Suprapubic skin (tissue), 4 donors: ENCODE measurements around the gene ZCWPW2.

Experiments used
- CTCF ChIP-seq, 2 donors: fragments of 200-600 bp in 1 of 2; fragments of 450-650 bp in 1 of 2; sonication (generic) in 1 of 2; IDR thresholded peaks; one replicate each; pipeline ENCODE4 v1.5.1; 2016 to 2019; ENCODE audit warnings: antibody characterized with exemption in 2 of 2, mild to moderate bottlenecking in 1 of 2, moderate library complexity in 1 of 2
- EP300 ChIP-seq: sonication (generic); formaldehyde crosslinking; IDR thresholded peaks from one replicate; pipeline ENCODE4 v1.6.1; 2017; ENCODE audit warnings: antibody characterized with exemption
- POLR2A ChIP-seq, 2 donors: fragments of 450-650 bp; IDR thresholded peaks; one replicate each; pipeline ENCODE4 v1.6.1; 2017; ENCODE audit warnings: antibody characterized with exemption in 2 of 2, mild to moderate bottlenecking in 2 of 2, moderate library complexity in 2 of 2
- POLR2AphosphoS5 ChIP-seq, 3 donors: sonication (generic); formaldehyde crosslinking; IDR thresholded peaks; one replicate each; pipeline ENCODE4 v1.6.1; 2017; ENCODE audit warnings: antibody characterized with exemption in 3 of 3

GRCh38 chr3:28542351-28542750 lies 193.8 kb downstream of the ZCWPW2 start:
- TF ChIP-seq CTCF (IDR thresholded peaks at IDR 0.05) (no peak), EP300 (no peak), POLR2AphosphoS5 (IDR thresholded peaks at IDR 0.05) (no peak), POLR2A (IDR thresholded peaks at IDR 0.05) (no peak)
